ENCODE data around the gene MRFAP1L1.

- TF ChIP-seq CTCF (IDR thresholded peaks at IDR 0.05) (no peak), POLR2A (IDR thresholded peaks at IDR 0.05) (no peak)
Measured at GRCh38 chr4:6727943-6728250, 18.2 kb upstream of the MRFAP1L1 start.
